ENCODE data around the gene WNT9B. TPM values are rescaled to one million over a fixed set of nuclear protein-coding genes. Genes with fewer than 3 reads are reported as not detected.

Gene WNT9B
- total RNA-seq, 2 donors from 2014 or later = not detected

- H3K27ac Mint-ChIP-seq = no peak overlapping the region
- no peak overlapping the region for H3K4me3 Mint-ChIP-seq
- H3K36me3 Mint-ChIP-seq (ENCODE audit: low read depth) = no peaks in the 10 kb centered on the region
- H3K27me3 Mint-ChIP-seq = no peaks in the 10 kb centered on the region
- ATAC-seq (replicated peaks) = no peak
- no peaks in the 10 kb centered on the region for H3K4me1 Mint-ChIP-seq
- no peaks in the 10 kb centered on the region for H3K9me3 Mint-ChIP-seq
Observed at GRCh38 chr17:46876926-46877325, 25.5 kb downstream of the WNT9B start.

DNA sequence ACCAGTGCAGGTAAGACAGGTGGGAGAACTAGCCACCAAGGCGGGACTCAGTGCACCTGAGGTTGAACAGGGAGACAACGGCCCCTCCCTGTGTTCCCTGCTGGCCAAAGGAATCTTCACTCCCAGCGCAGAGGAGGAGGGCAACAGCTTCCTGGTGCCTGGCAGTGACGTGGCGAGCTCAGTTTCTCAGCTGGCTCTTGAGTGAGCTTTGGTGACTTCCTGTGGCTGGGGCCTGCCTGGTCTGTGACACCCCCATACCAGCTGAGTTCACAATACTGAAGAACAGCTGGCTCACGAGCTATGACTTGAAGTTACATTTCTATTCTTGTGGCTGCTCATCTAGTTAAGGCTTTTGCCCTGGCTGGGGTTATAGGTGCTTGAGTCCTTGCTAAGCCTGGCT lies 26.1 kb downstream of the WNT9B start:
- H3K36me3 Mint-ChIP-seq (ENCODE audit: low read depth) = no peaks in the 10 kb centered on the region
- H3K27ac Mint-ChIP-seq = no peak overlapping the region
- H3K9me3 Mint-ChIP-seq = no peaks in the 10 kb centered on the region
- H3K4me3 Mint-ChIP-seq = no peak overlapping the region
- H3K4me1 Mint-ChIP-seq = no peaks in the 10 kb centered on the region
- no peaks in the 10 kb centered on the region for H3K27me3 Mint-ChIP-seq
- no peak for ATAC-seq (replicated peaks)

DNA sequence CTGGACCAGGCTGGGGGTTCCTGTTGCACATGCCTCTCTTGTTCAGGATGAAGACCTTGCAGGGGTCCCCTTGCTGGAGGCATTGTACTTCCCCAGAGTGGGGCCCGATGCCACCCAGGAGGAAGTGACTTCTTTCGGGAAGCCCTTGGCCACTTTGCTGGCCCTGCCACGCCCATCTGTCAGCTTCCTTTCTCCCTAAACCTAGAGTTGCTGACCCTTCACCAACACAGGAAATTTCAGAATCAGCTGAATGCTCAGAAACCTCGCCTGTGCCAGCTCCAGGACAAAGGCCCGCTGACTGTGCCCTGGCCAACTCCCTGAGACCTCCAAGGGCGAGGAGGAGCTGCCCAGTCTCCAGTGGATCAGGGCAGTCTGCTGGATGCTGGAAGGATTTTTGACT lies 26.7 kb downstream of the WNT9B start:
- Mint-ChIP-seq H3K4me1 (no peaks in the 10 kb centered on the region), H3K27me3 (no peaks in the 10 kb centered on the region), H3K9me3 (no peaks in the 10 kb centered on the region), H3K4me3 (no peak overlapping the region), H3K36me3 (ENCODE audit: low read depth) (no peaks in the 10 kb centered on the region), H3K27ac (no peak overlapping the region)
- ATAC-seq (replicated peaks) = no peak

DNA sequence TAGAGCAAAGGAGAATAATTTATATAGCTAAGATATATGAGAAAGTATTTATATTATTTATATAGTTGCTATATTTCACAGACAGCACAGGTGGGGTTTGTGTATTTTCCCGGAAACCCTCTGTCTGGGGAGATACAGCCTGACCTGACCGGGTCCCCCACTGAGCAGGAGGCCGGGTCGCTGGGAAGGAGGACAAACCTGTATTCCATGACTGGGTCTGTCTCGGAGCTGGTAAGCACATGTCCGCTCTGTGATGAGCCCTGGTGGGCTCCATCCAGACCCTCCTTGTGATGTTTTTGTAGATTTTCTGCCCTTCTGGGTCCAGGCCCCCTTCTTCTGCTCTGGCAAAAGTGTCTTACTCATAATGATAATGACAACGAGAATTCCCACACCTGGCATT lies 27.7 kb downstream of the WNT9B start:
- no peak overlapping the region for H3K27ac Mint-ChIP-seq
- H3K4me1 Mint-ChIP-seq = no peaks in the 10 kb centered on the region
- H3K36me3 Mint-ChIP-seq (ENCODE audit: low read depth) = no peaks in the 10 kb centered on the region
- H3K4me3 Mint-ChIP-seq = no peak overlapping the region
- H3K9me3 Mint-ChIP-seq = no peaks in the 10 kb centered on the region
- H3K27me3 Mint-ChIP-seq = no peaks in the 10 kb centered on the region
- no peak for ATAC-seq (replicated peaks)

- no peaks in the 10 kb centered on the region for H3K27me3 Mint-ChIP-seq
- ATAC-seq (replicated peaks) = no peak
- H3K9me3 Mint-ChIP-seq = no peaks in the 10 kb centered on the region
- no peaks in the 10 kb centered on the region for H3K4me1 Mint-ChIP-seq
- no peaks in the 10 kb centered on the region for H3K36me3 Mint-ChIP-seq (ENCODE audit: low read depth)
- H3K4me3 Mint-ChIP-seq = no peak overlapping the region
- no peak overlapping the region for H3K27ac Mint-ChIP-seq
Observed at GRCh38 chr17:46881015-46881414, 29.6 kb downstream of the WNT9B start.

DNA sequence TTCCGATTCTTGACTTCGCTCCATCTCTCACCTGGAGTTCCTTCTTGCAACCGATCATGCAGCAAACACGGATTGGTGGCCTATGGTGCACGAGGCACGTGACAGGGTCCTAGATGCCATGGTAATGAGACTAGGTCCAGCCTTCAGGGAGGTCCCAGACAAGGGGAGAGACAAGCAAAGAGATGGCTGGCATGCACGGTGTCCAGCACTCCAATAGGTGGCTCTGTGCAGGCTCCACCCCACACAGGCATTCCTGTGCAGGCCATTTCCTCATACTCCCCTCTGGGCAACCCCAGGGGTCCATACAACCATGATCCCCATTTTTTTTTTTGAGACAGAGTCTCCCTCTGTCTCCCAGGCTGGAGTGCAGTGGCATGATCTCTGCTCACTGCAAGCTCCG lies 31.3 kb downstream of the WNT9B start:
- Mint-ChIP-seq H3K27ac (no peak overlapping the region), H3K4me3 (no peak overlapping the region), H3K4me1 (no peaks in the 10 kb centered on the region), H3K27me3 (no peaks in the 10 kb centered on the region), H3K9me3 (no peaks in the 10 kb centered on the region), H3K36me3 (ENCODE audit: low read depth) (no peaks in the 10 kb centered on the region)
- no peak for ATAC-seq (replicated peaks)

DNA sequence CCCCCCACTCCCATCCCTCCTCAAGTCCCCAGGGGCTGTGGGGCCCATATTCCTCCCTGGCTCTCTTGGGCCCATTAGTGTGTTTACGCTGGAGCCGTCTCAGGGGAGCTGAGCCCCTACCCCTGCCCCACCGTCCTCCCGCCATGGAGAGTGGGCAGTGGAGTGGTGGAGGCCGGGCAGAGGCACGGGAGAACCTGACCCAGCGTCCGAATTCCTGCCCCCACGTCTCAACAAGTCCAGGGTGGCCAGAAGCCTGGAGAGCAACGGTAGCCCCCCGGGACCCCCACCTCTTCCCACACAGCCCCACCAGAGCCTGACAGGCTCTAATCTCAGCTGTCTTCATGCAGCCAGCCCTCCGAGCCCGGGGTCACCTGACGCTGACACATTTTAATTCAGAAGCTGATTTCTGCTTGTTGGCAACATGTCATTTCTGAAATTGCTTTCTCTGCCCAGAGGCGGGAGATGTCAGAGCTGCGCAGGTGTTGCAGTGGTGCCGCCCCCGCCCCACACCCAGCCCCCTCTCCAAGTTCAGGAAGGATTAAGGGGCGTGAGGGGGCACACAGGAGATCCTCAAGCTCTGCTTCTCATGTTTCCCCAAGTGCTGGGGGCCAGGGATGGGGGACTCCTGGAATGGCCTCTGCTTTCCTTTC lies 32.6 kb downstream of the WNT9B start:
- H3K36me3 Mint-ChIP-seq (ENCODE audit: low read depth) = no peaks in the 10 kb centered on the region
- H3K4me3 Mint-ChIP-seq = no peak overlapping the region

GRCh38 chr17:46884552-46884951 lies 33.2 kb downstream of the WNT9B start:
- ATAC-seq (replicated peaks) = no peak
- H3K36me3 Mint-ChIP-seq (ENCODE audit: low read depth) = no peaks in the 10 kb centered on the region
- H3K4me1 Mint-ChIP-seq = no peaks in the 10 kb centered on the region
- H3K27me3 Mint-ChIP-seq = peaks cover 3% of the 10 kb centered on the region
- no peak overlapping the region for H3K27ac Mint-ChIP-seq
- no peak overlapping the region for H3K4me3 Mint-ChIP-seq
- H3K9me3 Mint-ChIP-seq = no peaks in the 10 kb centered on the region

More for the DNA sequence above, 32.6 kb downstream of the WNT9B start:
- Mint-ChIP-seq H3K27ac (no peak overlapping the region), H3K27me3 (peaks cover 3% of the 10 kb centered on the region), H3K4me1 (no peaks in the 10 kb centered on the region), H3K9me3 (no peaks in the 10 kb centered on the region)
- ATAC-seq (replicated peaks) = no peak

DNA sequence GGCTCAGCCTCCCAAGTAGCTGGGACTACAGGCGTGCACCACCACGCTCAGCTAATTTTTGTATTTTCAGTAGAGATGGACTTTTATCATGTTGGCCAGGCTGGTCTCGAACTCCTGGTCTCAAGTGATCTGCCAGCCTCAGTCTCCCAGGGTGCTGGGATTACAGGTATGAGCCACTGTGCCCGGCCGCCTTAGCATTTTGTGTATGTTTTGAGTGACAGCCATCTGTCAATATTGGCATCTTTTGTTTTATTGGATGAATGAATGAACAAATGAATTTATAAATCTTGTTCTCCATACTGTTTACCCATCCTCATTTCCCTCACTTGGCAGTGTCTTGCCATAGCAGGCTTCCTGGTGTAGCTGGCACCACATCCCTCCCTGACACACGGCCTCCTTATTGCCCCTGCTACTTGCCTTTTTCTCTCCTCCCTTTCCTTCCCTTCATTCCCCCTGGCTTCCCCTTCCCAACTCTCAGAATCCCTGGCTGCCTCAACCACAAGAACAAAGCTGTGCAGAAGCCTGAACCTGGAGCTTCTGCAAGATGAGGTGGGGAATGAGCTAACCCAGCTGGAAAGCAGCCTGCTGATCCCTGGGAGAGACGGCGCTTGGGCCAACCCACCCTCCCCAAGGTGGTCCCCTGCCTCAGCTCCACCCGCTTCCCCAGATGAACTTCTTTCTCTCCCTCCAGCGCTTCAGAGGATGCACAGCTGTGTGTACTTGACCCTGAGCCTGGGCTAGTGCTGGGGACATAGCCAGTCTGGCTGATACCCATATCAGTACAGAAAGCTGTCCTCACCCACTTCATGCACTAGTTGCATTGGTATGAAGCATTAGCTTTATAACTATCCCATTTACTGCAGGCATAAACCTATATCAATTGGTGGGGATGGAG lies 34.3 kb downstream of the WNT9B start:
- Mint-ChIP-seq H3K9me3 (no peaks in the 10 kb centered on the region), H3K36me3 (ENCODE audit: low read depth) (no peaks in the 10 kb centered on the region), H3K4me3 (no peak overlapping the region), H3K27ac (no peak overlapping the region), H3K27me3 (peaks cover 3% of the 10 kb centered on the region), H3K4me1 (no peaks in the 10 kb centered on the region)
- ATAC-seq (replicated peaks) = no peak

- H3K27ac Mint-ChIP-seq = no peak overlapping the region
Observed at GRCh38 chr17:46886310-46886663, 34.9 kb downstream of the WNT9B start.

GRCh38 chr17:46887717-46888116 lies 36.3 kb downstream of the WNT9B start:
- Mint-ChIP-seq H3K4me3 (no peak overlapping the region), H3K27me3 (peaks cover 10% of the 10 kb centered on the region), H3K36me3 (ENCODE audit: low read depth) (no peaks in the 10 kb centered on the region), H3K9me3 (no peaks in the 10 kb centered on the region), H3K4me1 (no peaks in the 10 kb centered on the region), H3K27ac (no peak overlapping the region)
- ATAC-seq (replicated peaks) = no peak

More at GRCh38 chr17:46886310-46886663, 34.9 kb downstream of the WNT9B start:
- Mint-ChIP-seq H3K4me1 (no peaks in the 10 kb centered on the region), H3K4me3 (no peak overlapping the region), H3K36me3 (ENCODE audit: low read depth) (no peaks in the 10 kb centered on the region), H3K27me3 (peaks cover 3% of the 10 kb centered on the region), H3K9me3 (no peaks in the 10 kb centered on the region)
- no peak for ATAC-seq (replicated peaks)

DNA sequence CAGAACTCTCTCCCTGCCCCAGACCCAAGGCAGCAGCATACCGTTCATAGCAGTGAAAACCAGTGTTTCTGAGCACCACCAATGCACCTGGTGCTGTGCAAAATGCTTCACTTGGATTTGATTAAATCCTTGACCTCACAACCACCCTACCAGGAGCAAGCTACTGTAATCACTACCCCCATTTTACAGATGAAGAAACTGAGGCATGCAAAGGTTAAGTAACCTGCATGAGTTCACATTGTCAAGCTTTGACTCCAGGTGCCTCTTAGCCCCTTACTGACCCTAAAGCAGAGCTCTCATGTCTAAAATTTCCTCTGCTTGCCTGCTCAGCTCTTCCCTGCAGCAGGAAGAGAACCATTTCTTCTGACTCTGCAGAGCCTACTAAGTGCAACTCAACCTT lies 37.3 kb downstream of the WNT9B start:
- Mint-ChIP-seq H3K27ac (no peak overlapping the region), H3K27me3 (peaks cover 15% of the 10 kb centered on the region), H3K9me3 (no peaks in the 10 kb centered on the region), H3K36me3 (ENCODE audit: low read depth) (no peaks in the 10 kb centered on the region), H3K4me3 (no peak overlapping the region), H3K4me1 (no peaks in the 10 kb centered on the region)
- ATAC-seq (replicated peaks) = no peak

DNA sequence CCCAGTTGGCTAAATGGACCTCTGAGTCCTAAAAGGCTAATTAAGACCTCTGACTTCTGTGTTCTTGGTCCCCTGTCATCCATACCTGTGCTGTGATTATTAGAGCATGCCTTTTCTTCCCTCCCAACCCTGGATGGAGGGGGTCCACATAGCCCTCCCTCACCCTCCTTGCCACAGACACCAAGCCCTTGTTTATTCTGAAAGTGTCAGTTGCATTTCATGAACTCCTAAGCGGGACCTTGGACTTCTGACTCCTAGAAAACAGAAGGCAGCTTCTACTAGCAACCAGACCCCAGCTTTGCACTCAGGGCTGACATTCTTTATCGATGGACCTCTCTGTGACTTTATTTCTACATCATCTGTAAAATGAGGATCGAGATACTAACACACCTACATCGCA lies 38.1 kb downstream of the WNT9B start:
- H3K27ac Mint-ChIP-seq = no peak overlapping the region

GRCh38 chr17:46889992-46890564 lies 38.7 kb downstream of the WNT9B start:
- Mint-ChIP-seq H3K4me3 (no peak overlapping the region), H3K9me3 (no peaks in the 10 kb centered on the region)

More for the DNA sequence above, 38.1 kb downstream of the WNT9B start:
- Mint-ChIP-seq H3K36me3 (ENCODE audit: low read depth) (no peaks in the 10 kb centered on the region), H3K27me3 (peaks cover 15% of the 10 kb centered on the region), H3K4me1 (no peaks in the 10 kb centered on the region), H3K9me3 (no peaks in the 10 kb centered on the region), H3K4me3 (no peak overlapping the region)
- ATAC-seq (replicated peaks) = no peak

GRCh38 chr17:46890638-46891037 lies 39.3 kb downstream of the WNT9B start:
- ATAC-seq (replicated peaks) = no peak
- H3K4me3 Mint-ChIP-seq = no peak overlapping the region
- no peak overlapping the region for H3K27ac Mint-ChIP-seq
- peaks cover 15% of the 10 kb centered on the region for H3K27me3 Mint-ChIP-seq
- H3K9me3 Mint-ChIP-seq = no peaks in the 10 kb centered on the region
- H3K4me1 Mint-ChIP-seq = no peaks in the 10 kb centered on the region
- H3K36me3 Mint-ChIP-seq (ENCODE audit: low read depth) = no peaks in the 10 kb centered on the region

More at GRCh38 chr17:46889992-46890564, 38.7 kb downstream of the WNT9B start:
- ATAC-seq (replicated peaks) = no peak
- H3K36me3 Mint-ChIP-seq (ENCODE audit: low read depth) = no peaks in the 10 kb centered on the region
- H3K27ac Mint-ChIP-seq = no peak overlapping the region
- H3K4me1 Mint-ChIP-seq = no peaks in the 10 kb centered on the region
- peaks cover 15% of the 10 kb centered on the region for H3K27me3 Mint-ChIP-seq

All from activated T-helper 17 cell treated with anti-CD3 and anti-CD28 coated beads, Interleukin-2, amount 50 U/mL, for 72 hours (primary cell).